ENCODE measurements around the gene TRAPPC1. TPM values are rescaled to one million over a fixed set of nuclear protein-coding genes. Genes with fewer than 3 reads are reported as not detected.
A peak's percentile ranks its signal among the peaks of the same experiment; 100 is the strongest.

The TRAPPC1 gene
- total and polyA plus RNA-seq, 10 of the 15 experiments (the other 5 are each of a cell fraction or from before 2014, with no cell fraction given): 31.3 to 306 (median 134) TPM

DNA sequence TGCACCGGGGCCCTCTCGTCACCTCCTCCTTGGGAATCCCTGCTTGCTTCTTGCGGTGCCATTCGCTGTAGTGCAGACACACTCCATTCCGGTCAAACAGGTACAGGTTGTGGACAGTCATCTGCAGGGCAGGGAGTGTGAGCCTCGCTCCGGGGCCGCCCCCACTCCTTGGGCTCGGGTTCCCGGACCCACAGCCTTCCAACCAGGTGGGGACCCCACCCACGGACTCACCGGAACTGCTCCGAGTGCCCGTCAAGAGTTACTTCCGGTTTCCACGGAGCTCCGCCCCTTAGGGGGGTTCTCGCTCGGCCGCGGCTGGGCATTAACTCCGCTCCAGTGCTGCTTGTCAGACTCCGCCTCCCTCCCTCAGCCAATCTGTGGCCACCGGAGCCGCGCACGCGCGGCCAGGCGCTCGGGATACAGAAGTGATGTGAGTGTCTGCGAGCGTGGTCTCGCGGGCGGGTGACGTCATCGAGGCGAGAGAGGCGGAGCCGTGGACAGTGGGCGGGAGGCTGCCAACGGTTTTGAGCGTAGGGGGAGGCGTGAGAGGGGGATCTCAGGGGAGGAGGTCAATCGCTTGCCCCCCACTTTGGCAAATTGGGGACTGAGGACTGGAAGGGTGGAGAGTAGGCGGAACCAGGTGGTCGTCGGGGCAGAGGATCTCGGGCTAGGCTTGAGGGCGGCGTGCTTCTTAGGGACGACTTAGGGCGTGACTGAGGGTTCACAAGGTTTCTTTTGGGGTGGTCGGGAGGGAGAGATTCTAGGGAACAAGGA is at the start of gene TRAPPC1, which contains the start of gene CNTROB (continued):
- no peak for TF ChIP-seq FOS (IDR thresholded peaks at IDR 0.05; ENCODE audit: borderline replicate concordance, extremely low read depth, insufficient read length)
- peak; percentile 75; the same call in 1 of the 2 replicates for TF ChIP-seq POLR2AphosphoS5 (IDR thresholded peaks at IDR 0.05; ENCODE audit: low read length)
- peak; percentile 71; the same call in 1 of the 2 replicates for TF ChIP-seq MYB (IDR thresholded peaks at IDR 0.05; ENCODE audit: borderline replicate concordance, low read depth, low read length)
- TF ChIP-seq IRF4 (IDR thresholded peaks at IDR 0.05; ENCODE audit: low read depth, low read length): no peak
- TF ChIP-seq BMI1 (IDR thresholded peaks at IDR 0.05; ENCODE audit: borderline replicate concordance): no peak
- TF ChIP-seq, protein P1, sequence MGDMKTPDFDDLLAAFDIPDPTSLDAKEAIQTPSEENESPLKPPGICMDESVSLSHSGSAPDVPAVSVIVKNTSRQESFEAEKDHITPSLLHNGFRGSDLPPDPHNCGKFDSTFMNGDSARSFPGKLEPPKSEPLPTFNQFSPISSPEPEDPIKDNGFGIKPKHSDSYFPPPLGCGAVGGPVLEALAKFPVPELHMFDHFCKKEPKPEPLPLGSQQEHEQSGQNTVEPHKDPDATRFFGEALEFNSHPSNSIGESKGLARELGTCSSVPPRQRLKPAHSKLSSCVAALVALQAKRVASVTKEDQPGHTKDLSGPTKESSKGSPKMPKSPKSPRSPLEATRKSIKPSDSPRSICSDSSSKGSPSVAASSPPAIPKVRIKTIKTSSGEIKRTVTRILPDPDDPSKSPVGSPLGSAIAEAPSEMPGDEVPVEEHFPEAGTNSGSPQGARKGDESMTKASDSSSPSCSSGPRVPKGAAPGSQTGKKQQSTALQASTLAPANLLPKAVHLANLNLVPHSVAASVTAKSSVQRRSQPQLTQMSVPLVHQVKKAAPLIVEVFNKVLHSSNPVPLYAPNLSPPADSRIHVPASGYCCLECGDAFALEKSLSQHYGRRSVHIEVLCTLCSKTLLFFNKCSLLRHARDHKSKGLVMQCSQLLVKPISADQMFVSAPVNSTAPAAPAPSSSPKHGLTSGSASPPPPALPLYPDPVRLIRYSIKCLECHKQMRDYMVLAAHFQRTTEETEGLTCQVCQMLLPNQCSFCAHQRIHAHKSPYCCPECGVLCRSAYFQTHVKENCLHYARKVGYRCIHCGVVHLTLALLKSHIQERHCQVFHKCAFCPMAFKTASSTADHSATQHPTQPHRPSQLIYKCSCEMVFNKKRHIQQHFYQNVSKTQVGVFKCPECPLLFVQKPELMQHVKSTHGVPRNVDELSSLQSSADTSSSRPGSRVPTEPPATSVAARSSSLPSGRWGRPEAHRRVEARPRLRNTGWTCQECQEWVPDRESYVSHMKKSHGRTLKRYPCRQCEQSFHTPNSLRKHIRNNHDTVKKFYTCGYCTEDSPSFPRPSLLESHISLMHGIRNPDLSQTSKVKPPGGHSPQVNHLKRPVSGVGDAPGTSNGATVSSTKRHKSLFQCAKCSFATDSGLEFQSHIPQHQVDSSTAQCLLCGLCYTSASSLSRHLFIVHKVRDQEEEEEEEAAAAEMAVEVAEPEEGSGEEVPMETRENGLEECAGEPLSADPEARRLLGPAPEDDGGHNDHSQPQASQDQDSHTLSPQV (IDR thresholded peaks at IDR 0.05): no peak
- TF ChIP-seq, protein P2, sequence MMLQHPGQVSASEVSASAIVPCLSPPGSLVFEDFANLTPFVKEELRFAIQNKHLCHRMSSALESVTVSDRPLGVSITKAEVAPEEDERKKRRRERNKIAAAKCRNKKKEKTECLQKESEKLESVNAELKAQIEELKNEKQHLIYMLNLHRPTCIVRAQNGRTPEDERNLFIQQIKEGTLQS (IDR thresholded peaks at IDR 0.05; ENCODE audit: borderline replicate concordance, extremely low read depth, low read depth, low read length): no peak
- peak; percentile 62; the same call in 1 of the 2 replicates for TF ChIP-seq PAX5 (IDR thresholded peaks at IDR 0.05; ENCODE audit: borderline replicate concordance, low read depth, low read length)
- TF ChIP-seq SIX5 (IDR thresholded peaks at IDR 0.05; ENCODE audit: low read depth, low read length, severe bottlenecking): no peak
- TF ChIP-seq SUZ12 (IDR thresholded peaks at IDR 0.05; ENCODE audit: unreplicated experiment): no peak
- TF ChIP-seq, protein P3, sequence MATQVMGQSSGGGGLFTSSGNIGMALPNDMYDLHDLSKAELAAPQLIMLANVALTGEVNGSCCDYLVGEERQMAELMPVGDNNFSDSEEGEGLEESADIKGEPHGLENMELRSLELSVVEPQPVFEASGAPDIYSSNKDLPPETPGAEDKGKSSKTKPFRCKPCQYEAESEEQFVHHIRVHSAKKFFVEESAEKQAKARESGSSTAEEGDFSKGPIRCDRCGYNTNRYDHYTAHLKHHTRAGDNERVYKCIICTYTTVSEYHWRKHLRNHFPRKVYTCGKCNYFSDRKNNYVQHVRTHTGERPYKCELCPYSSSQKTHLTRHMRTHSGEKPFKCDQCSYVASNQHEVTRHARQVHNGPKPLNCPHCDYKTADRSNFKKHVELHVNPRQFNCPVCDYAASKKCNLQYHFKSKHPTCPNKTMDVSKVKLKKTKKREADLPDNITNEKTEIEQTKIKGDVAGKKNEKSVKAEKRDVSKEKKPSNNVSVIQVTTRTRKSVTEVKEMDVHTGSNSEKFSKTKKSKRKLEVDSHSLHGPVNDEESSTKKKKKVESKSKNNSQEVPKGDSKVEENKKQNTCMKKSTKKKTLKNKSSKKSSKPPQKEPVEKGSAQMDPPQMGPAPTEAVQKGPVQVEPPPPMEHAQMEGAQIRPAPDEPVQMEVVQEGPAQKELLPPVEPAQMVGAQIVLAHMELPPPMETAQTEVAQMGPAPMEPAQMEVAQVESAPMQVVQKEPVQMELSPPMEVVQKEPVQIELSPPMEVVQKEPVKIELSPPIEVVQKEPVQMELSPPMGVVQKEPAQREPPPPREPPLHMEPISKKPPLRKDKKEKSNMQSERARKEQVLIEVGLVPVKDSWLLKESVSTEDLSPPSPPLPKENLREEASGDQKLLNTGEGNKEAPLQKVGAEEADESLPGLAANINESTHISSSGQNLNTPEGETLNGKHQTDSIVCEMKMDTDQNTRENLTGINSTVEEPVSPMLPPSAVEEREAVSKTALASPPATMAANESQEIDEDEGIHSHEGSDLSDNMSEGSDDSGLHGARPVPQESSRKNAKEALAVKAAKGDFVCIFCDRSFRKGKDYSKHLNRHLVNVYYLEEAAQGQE (IDR thresholded peaks at IDR 0.05; ENCODE audit: low read depth, low read length): no peak
- peak; percentile 95 for TF ChIP-seq CREB1 (IDR thresholded peaks at IDR 0.05; ENCODE audit: low read depth)
- TF ChIP-seq PML (IDR thresholded peaks at IDR 0.05; ENCODE audit: low read length): peak; percentile 56; the same call in 1 of the 2 replicates
- TF ChIP-seq, protein P4, sequence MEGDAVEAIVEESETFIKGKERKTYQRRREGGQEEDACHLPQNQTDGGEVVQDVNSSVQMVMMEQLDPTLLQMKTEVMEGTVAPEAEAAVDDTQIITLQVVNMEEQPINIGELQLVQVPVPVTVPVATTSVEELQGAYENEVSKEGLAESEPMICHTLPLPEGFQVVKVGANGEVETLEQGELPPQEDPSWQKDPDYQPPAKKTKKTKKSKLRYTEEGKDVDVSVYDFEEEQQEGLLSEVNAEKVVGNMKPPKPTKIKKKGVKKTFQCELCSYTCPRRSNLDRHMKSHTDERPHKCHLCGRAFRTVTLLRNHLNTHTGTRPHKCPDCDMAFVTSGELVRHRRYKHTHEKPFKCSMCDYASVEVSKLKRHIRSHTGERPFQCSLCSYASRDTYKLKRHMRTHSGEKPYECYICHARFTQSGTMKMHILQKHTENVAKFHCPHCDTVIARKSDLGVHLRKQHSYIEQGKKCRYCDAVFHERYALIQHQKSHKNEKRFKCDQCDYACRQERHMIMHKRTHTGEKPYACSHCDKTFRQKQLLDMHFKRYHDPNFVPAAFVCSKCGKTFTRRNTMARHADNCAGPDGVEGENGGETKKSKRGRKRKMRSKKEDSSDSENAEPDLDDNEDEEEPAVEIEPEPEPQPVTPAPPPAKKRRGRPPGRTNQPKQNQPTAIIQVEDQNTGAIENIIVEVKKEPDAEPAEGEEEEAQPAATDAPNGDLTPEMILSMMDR (IDR thresholded peaks at IDR 0.05 in 2 of 3, conservative IDR thresholded peaks at IDR 0.05 in 1 of 3; ENCODE audit: control insufficient read depth in 2 of 3, extremely low read depth in 1 of 3, insufficient read depth in 1 of 3, low read depth in 3 of 3, low read length in 3 of 3): no peak
- no peak for TF ChIP-seq ETV6 (conservative IDR thresholded peaks at IDR 0.05 in 1 of 2, IDR thresholded peaks at IDR 0.05 in 1 of 2; ENCODE audit: borderline replicate concordance in 1 of 2, low read depth in 1 of 2)
- TF ChIP-seq, protein P5, sequence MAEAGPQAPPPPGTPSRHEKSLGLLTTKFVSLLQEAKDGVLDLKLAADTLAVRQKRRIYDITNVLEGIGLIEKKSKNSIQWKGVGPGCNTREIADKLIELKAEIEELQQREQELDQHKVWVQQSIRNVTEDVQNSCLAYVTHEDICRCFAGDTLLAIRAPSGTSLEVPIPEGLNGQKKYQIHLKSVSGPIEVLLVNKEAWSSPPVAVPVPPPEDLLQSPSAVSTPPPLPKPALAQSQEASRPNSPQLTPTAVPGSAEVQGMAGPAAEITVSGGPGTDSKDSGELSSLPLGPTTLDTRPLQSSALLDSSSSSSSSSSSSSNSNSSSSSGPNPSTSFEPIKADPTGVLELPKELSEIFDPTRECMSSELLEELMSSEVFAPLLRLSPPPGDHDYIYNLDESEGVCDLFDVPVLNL (IDR thresholded peaks at IDR 0.05; ENCODE audit: low read depth, low read length): no peak

All from GM12878 (cell line).